H1 (cell line): ENCODE results near the gene TTC9. TPM values are rescaled to one million over a fixed set of nuclear protein-coding genes. Genes with fewer than 3 reads are reported as not detected.
"Not testable (repeated sequence)": the region's sequence is repeated elsewhere in the genome, so short reads cannot be mapped to it uniquely, and the experiment has no call there.

Experiments used
- CTCF ChIA-PET: fragments of 300-600 bp; sonication (Branson Sonifier 250); formaldehyde crosslinking; loops from one replicate; lab custom pipeline; 2021; ENCODE audit not compliant: partially characterized antibody; lab: Charles Lee
- POLR2A ChIA-PET: fragments of 300-600 bp; sonication (Branson Sonifier 250); formaldehyde crosslinking; loops from one replicate; lab custom pipeline; 2021; ENCODE audit warnings: inconsistent platforms; ENCODE audit not compliant: partially characterized antibody; lab: Charles Lee
- DNase-seq, 2 experiments: peaks; one replicate each; pipeline versions ENCODE4 v3.0.0 to v3.0.0-alpha.2; 2010 to 2022; ENCODE audit warnings: low spot score in 2 of 2, low read depth in 1 of 2, mixed read lengths in 1 of 2
- FAIRE-seq: peaks from 2 replicates; lab custom pipeline; 2011; peaks lifted over from hg19 to GRCh38; lab: Jason Lieb, UNC
- H2AFZ ChIP-seq: 2 replicates; pipeline ENCODE4 v1.8.1; 2012; ENCODE audit warnings: low read length, inconsistent platforms
- H2AK5ac ChIP-seq: 2 replicates; pipeline ENCODE4 v1.6.1; 2013; ENCODE audit warnings: low read depth, low read length
- H2BK120ac ChIP-seq: replicated peaks from 2 replicates; pipeline ENCODE3; 2013; ENCODE audit warnings: low read depth, low read length, inconsistent platforms
- H2BK12ac ChIP-seq: 2 replicates; pipeline ENCODE4 v1.6.1; 2013; ENCODE audit warnings: low read depth, low read length
- H2BK15ac ChIP-seq: 2 replicates; pipeline ENCODE4 v1.6.1; 2013; ENCODE audit warnings: low read length
- H2BK20ac ChIP-seq: 2 replicates; pipeline ENCODE4 v1.6.1; 2013; ENCODE audit warnings: low read length
- H2BK5ac ChIP-seq: 2 replicates; pipeline ENCODE4 v1.6.1; 2013; ENCODE audit warnings: low read depth, low read length
- H3K14ac ChIP-seq: 2 replicates; pipeline ENCODE4 v1.6.1; 2013; ENCODE audit warnings: inconsistent platforms; ENCODE audit not compliant: insufficient read length
- H3K18ac ChIP-seq: 2 replicates; pipeline ENCODE4 v1.6.1; 2013; ENCODE audit warnings: low read length; ENCODE audit errors: extremely low read depth
- H3K23ac ChIP-seq: 2 replicates; pipeline ENCODE4 v1.6.1; 2013; ENCODE audit warnings: inconsistent platforms; ENCODE audit not compliant: insufficient read length
- H3K23me2 ChIP-seq: 2 replicates; pipeline ENCODE4 v1.6.1; 2013; ENCODE audit warnings: low read depth, low read length
- H3K27ac ChIP-seq: 2 replicates; pipeline ENCODE4 v1.6.1; 2011; ENCODE audit warnings: low read depth, low read length, inconsistent platforms
- H3K27me3 ChIP-seq, 4 experiments: replicated peaks in 1 of 4; 1 replicate in 1 of 4; 2 replicates in 3 of 4; pipeline versions ENCODE4 v1.6.1 to v1.8.1; 2011 to 2013; ENCODE audit warnings: low read length in 3 of 4, mild to moderate bottlenecking in 3 of 4, inconsistent platforms in 2 of 4, mixed read lengths in 2 of 4, moderate library complexity in 1 of 4; ENCODE audit not compliant: control insufficient read depth in 3 of 4, insufficient read depth in 3 of 4; ENCODE audit errors: extremely low read depth in 1 of 4
- H3K36me3 ChIP-seq, 4 experiments: 2 replicates each; pipeline versions ENCODE4 v1.6.1 to v1.8.1; 2011 to 2013; ENCODE audit warnings: mild to moderate bottlenecking in 4 of 4, low read length in 3 of 4, moderate library complexity in 2 of 4, control low read depth in 1 of 4, inconsistent platforms in 1 of 4; ENCODE audit not compliant: insufficient read depth in 4 of 4, control insufficient read depth in 2 of 4
- H3K4ac ChIP-seq: replicated peaks from 2 replicates; pipeline ENCODE3; 2013; ENCODE audit warnings: low read length, low read depth, mixed read lengths, inconsistent platforms; ENCODE audit not compliant: insufficient read length
- H3K4me1 ChIP-seq, 4 experiments: replicated peaks in 1 of 4; 1 replicate in 1 of 4; 2 replicates in 3 of 4; pipeline versions ENCODE4 v1.6.1 to v1.8.1; 2011 to 2013; ENCODE audit warnings: low read length in 3 of 4, inconsistent platforms in 2 of 4, mixed read lengths in 1 of 4; ENCODE audit not compliant: insufficient read depth in 4 of 4, control insufficient read depth in 3 of 4
- H3K4me2 ChIP-seq, 2 experiments: 2 replicates each; pipeline versions ENCODE4 v1.6.1 to v1.8.1; 2011 to 2013; ENCODE audit warnings: low read depth in 2 of 2, low read length in 2 of 2, control low read depth in 1 of 2, inconsistent platforms in 1 of 2, mild to moderate bottlenecking in 1 of 2; ENCODE audit not compliant: insufficient read depth in 1 of 2
- H3K4me3 ChIP-seq, 4 experiments: fragments of 200-600, 300-600 bp in 1 of 4; sonication (generic), shearing (Covaris generic), sonication (Bioruptor Twin) in 1 of 4; 2 replicates each; pipeline versions ENCODE4 v1.5.1 to v1.8.1; 2011 to 2016; ENCODE audit warnings: low read length in 4 of 4, low read depth in 3 of 4, control low read depth in 2 of 4, inconsistent platforms in 2 of 4, mild to moderate bottlenecking in 2 of 4, mixed read lengths in 1 of 4, moderate library complexity in 1 of 4; ENCODE audit not compliant: insufficient read depth in 2 of 4; ENCODE audit errors: extremely low read depth in 1 of 4
- H3K56ac ChIP-seq: replicated peaks from 2 replicates; pipeline ENCODE3; 2013; ENCODE audit warnings: low read depth, mild to moderate bottlenecking, mixed read lengths, low read length, inconsistent platforms; ENCODE audit not compliant: insufficient read length
- H3K79me1 ChIP-seq: 2 replicates; pipeline ENCODE4 v1.6.1; 2013; ENCODE audit warnings: low read depth, low read length, control low read depth
- H3K79me2 ChIP-seq, 2 experiments: 2 replicates each; pipeline versions ENCODE4 v1.6.1 to v1.8.1; 2012 to 2013; ENCODE audit warnings: low read length in 2 of 2, mild to moderate bottlenecking in 2 of 2, inconsistent platforms in 1 of 2; ENCODE audit not compliant: insufficient read depth in 2 of 2, control insufficient read depth in 1 of 2
- H3K9ac ChIP-seq, 4 experiments: replicated peaks in 1 of 4; 1 replicate in 1 of 4; 2 replicates in 3 of 4; pipeline versions ENCODE4 v1.6.1 to v1.8.1; 2011 to 2013; ENCODE audit warnings: low read depth in 3 of 4, low read length in 3 of 4, control low read depth in 2 of 4, mild to moderate bottlenecking in 2 of 4, moderate library complexity in 2 of 4, inconsistent platforms in 1 of 4; ENCODE audit errors: extremely low read depth in 1 of 4
- H3K9me3 ChIP-seq, 2 experiments: 2 replicates each; pipeline versions ENCODE4 v1.6.1 to v1.8.1; 2012 to 2013; ENCODE audit warnings: mild to moderate bottlenecking in 2 of 2, moderate library complexity in 2 of 2, control low read depth in 1 of 2, inconsistent platforms in 1 of 2, low read depth in 1 of 2, low read length in 1 of 2, mixed read lengths in 1 of 2; ENCODE audit not compliant: insufficient read depth in 2 of 2
- H4K20me1 ChIP-seq, 2 experiments: replicated peaks in 1 of 2; 2 replicates each; pipeline versions ENCODE3 to v1.8.1; 2011 to 2013; ENCODE audit warnings: inconsistent platforms in 2 of 2, low read length in 2 of 2, mild to moderate bottlenecking in 1 of 2; ENCODE audit not compliant: insufficient read depth in 2 of 2, control insufficient read depth in 1 of 2
- H4K5ac ChIP-seq: 2 replicates; pipeline ENCODE4 v1.6.1; 2013; ENCODE audit warnings: low read length, low read depth, mixed read lengths, inconsistent platforms; ENCODE audit not compliant: insufficient read length
- H4K8ac ChIP-seq: 2 replicates; pipeline ENCODE4 v1.8.0; 2013; ENCODE audit warnings: mild to moderate bottlenecking, moderate library complexity, low read length, inconsistent platforms; ENCODE audit not compliant: insufficient read depth; ENCODE audit errors: extremely low read depth
- H4K91ac ChIP-seq: replicated peaks from 2 replicates; pipeline ENCODE3; 2013; ENCODE audit warnings: low read length, mixed read lengths, inconsistent platforms; ENCODE audit not compliant: insufficient read length
- WGBS, 2 experiments: shearing (Covaris generic) in 1 of 2; methylation state at CpG; one replicate each; pipeline versions ENCODE4 v1.1.6 to v1.1.7; 2013 to 2015; ENCODE audit warnings: low lambda C conversion rate in 2 of 2, mixed read lengths in 2 of 2, inconsistent platforms in 1 of 2, low coverage in 1 of 2, missing lambda C conversion rate in 1 of 2; ENCODE audit not compliant: insufficient replicate concordance in 2 of 2, insufficient coverage in 1 of 2, insufficient read length in 1 of 2; ENCODE audit errors: extremely low coverage in 1 of 2, missing lambda C conversion rate in 1 of 2; 5-methylcytosine and 5-hydroxymethylcytosine counted together
- polyA plus RNA-seq, 7 experiments: library from polyadenylated mRNA; depleted of rRNA in 3 of 7; stranded (reverse) in 5 of 7; unstranded in 2 of 7; fragments of >200 nt in 5 of 7; fragments of 200-250 nt in 2 of 7; gene quantifications; 1 replicate in 5 of 7; 2 replicates in 1 of 7; 4 replicates in 1 of 7; pipeline versions ENCODE4 v1.2.1 to v1.2.3, GENCODE V29; 2011 to 2013; ENCODE audit warnings: missing spikeins in 2 of 7, mixed read lengths in 2 of 7
- total RNA-seq: library from RNA; stranded (reverse); fragmentation: NEBNext Ultra II Directional; extraction: Animal tissue kit (Norgen Biotek cat#: 25700); gene quantifications from 2 replicates; pipeline ENCODE4 v1.2.1, GENCODE V29; 2021

The TTC9 gene
- total and polyA plus RNA-seq, 2 of the 8 experiments (the other 6 are each of a cell fraction or from before 2014, with no cell fraction given), result 21.0 to 29.5 TPM

GRCh38 chr14:70703621-70704168 lies 62.0 kb downstream of the TTC9 start:
- H2BK5ac ChIP-seq, H3K9ac ChIP-seq, H3K36me3 ChIP-seq, H2BK15ac ChIP-seq, H4K91ac ChIP-seq, H3K79me1 ChIP-seq, H2BK120ac ChIP-seq, H3K4ac ChIP-seq, H2BK20ac ChIP-seq, H4K5ac ChIP-seq, H3K14ac ChIP-seq, H3K27me3 ChIP-seq, H4K20me1 ChIP-seq, H3K23me2 ChIP-seq, H4K8ac ChIP-seq, H3K9me3 ChIP-seq, H3K4me3 ChIP-seq, FAIRE-seq, H3K23ac ChIP-seq, H2AFZ ChIP-seq, DNase-seq, H3K18ac ChIP-seq, H3K27ac ChIP-seq, H2AK5ac ChIP-seq, H3K56ac ChIP-seq, H2BK12ac ChIP-seq, H3K4me2 ChIP-seq, H3K79me2 ChIP-seq: not testable (repeated sequence)
- CTCF ChIA-PET, result interaction anchor here (1.5 to 3.6 kb wide), 2 partner anchors 10 to 11 kb away, joined by 4 to 30 read pairs; no protein-coding TSS in a partner anchor
- POLR2A ChIA-PET, result interaction anchor here (1.3 kb wide), 1 partner anchor 43 kb away, joined by 3 read pairs; no protein-coding TSS in a partner anchor
- 90% methylated on average over 1 of the region's 1 CpG; no CpG with 5 or more reads in 1 of the 2 experiments for WGBS, 2 experiments
- H3K4me1 ChIP-seq, result peaks cover 12 to 22% (median 20%) of the 10 kb centered on the region in 4 experiments
